ENCODE measurements around the gene RPL7A. TPM values are rescaled to one million over a fixed set of nuclear protein-coding genes. Genes with fewer than 3 reads are reported as not detected.

The RPL7A gene
- total RNA-seq, 1 experiment from 2014 or later, result 2,895 TPM

- H3K79me2 ChIP-seq (ENCODE audit: insufficient read depth, low read length), result peaks cover 62% of the 10 kb centered on the region; the same call in 1 of the 2 replicates
- no peak overlapping the region for H2BK120ac ChIP-seq (ENCODE audit: low read depth, low read length, poor library complexity, severe bottlenecking)
- no CpG with 5 or more reads among the region's 12 CpGs for WGBS (ENCODE audit: extremely low coverage, insufficient read length, low lambda C conversion rate)
- peaks cover 6% of the 10 kb centered on the region for H3K23me2 ChIP-seq (ENCODE audit: insufficient read length, low read depth, low read length, poor library complexity, severe bottlenecking)
- Mint-ChIP-seq H3K27me3 (ENCODE audit: low read depth) (no peaks in the 10 kb centered on the region), H3K27ac (peak overlapping the region in 1 of 3 experiments; percentile 16; a peak in 1 of 7 replicates), H3K9me3 (no peaks in the 10 kb centered on the region; a peak in 1 of 5 replicates), H3K4me3 (no peak overlapping the region), H3K4me1 (peaks cover 11 to 13% of the 10 kb centered on the region in 2 experiments), H3K36me3 (ENCODE audit: insufficient read depth in 1 of 3, low read depth in 3 of 3) (peaks cover 22 to 67% (median 51%) of the 10 kb centered on the region in 3 experiments; a peak in 6 of 7 replicates)
- H3K79me1 ChIP-seq (ENCODE audit: insufficient read depth, low read depth, low read length, poor library complexity, severe bottlenecking), result peaks cover 34% of the 10 kb centered on the region
- no peak overlapping the region for H2BK12ac ChIP-seq (ENCODE audit: insufficient read length, low read depth, low read length)
- no peaks in the 10 kb centered on the region for H3K4me1 ChIP-seq (ENCODE audit: insufficient read depth, low read length)
- no peak overlapping the region for H2AK5ac ChIP-seq (ENCODE audit: insufficient read length, low read length)
- H3K14ac ChIP-seq (ENCODE audit: insufficient read depth, low read length), result no peak overlapping the region
- H2BK20ac ChIP-seq (ENCODE audit: low read depth, low read length, poor library complexity, severe bottlenecking), result no peak overlapping the region
- no peak overlapping the region for H3T11ph ChIP-seq (ENCODE audit: low read length)
- H3K18ac ChIP-seq (ENCODE audit: insufficient read length, low read depth, low read length), result no peak overlapping the region
- H4K91ac ChIP-seq (ENCODE audit: insufficient read length, low read depth, low read length), result no peak overlapping the region
- H3K27ac ChIP-seq (ENCODE audit: insufficient read length, low read depth, low read length), result no peak overlapping the region
- no peak overlapping the region for H2BK5ac ChIP-seq (ENCODE audit: insufficient read length, low read length)
- no peak for DNase-seq
- TF ChIP-seq CTCF (conservative IDR thresholded peaks at IDR 0.05), result no peak
- H4K5ac ChIP-seq (ENCODE audit: insufficient read length, low read depth, low read length), result no peak overlapping the region
- no peak overlapping the region for H3K23ac ChIP-seq (ENCODE audit: insufficient read length, low read depth, low read length)
- no peaks in the 10 kb centered on the region for H3K9me3 ChIP-seq (ENCODE audit: control insufficient read depth, low read depth, low read length)
- no peak overlapping the region for H3K56ac ChIP-seq (ENCODE audit: insufficient read length, low read depth, low read length)
- H4K8ac ChIP-seq (replicated peaks; ENCODE audit: insufficient read length, low read depth, low read length), result no peak overlapping the region
- no peak overlapping the region for H2AFZ ChIP-seq (ENCODE audit: low read length)
- no peaks in the 10 kb centered on the region for H4K20me1 ChIP-seq (ENCODE audit: control insufficient read depth, insufficient read depth, insufficient read length)
- no peaks in the 10 kb centered on the region for H3K27me3 ChIP-seq (ENCODE audit: insufficient read depth, low read length)
- no peak overlapping the region for H3K4ac ChIP-seq (ENCODE audit: low read depth, low read length)
- no peak overlapping the region for H3K9ac ChIP-seq (ENCODE audit: extremely low read depth, insufficient read length, low read length)
- no peak overlapping the region for H2BK15ac ChIP-seq (ENCODE audit: low read depth, low read length)
- H3K4me2 ChIP-seq (ENCODE audit: insufficient read depth, insufficient read length, low read length), result no peak overlapping the region
Measured at GRCh38 chr9:133371261-133371711, 23.3 kb downstream of the RPL7A start.
